GM21786 (cell line): Measurements from ENCODE around the gene SLX1A.
A peak's percentile ranks its signal among the peaks of the same experiment; 100 is the strongest.
"Not testable (repeated sequence)": the region's sequence is repeated elsewhere in the genome, so short reads cannot be mapped to it uniquely, and the experiment has no call there.

ENCODE experiments used
- ATAC-seq: cut with Tn5 transposase; IDR thresholded peaks from one replicate; pipeline ENCODE4 v1.9.1; 2021; ENCODE audit not compliant: unreplicated experiment

The SLX1A gene

GRCh38 chr16:30184096-30184890 lies 9.4 kb upstream of the SLX1A start:
- no peak for ATAC-seq

- ATAC-seq: no peak
These were observed 8.6 kb upstream of the SLX1A start for GRCh38 chr16:30184891-30185682.

- ATAC-seq: peak; percentile 41
These were observed 7.8 kb upstream of the SLX1A start for GRCh38 chr16:30185683-30186421.

- no peak for ATAC-seq
These were observed 7.3 kb upstream of the SLX1A start for GRCh38 chr16:30186444-30186781.

- ATAC-seq: no peak
These were observed 6.7 kb upstream of the SLX1A start for GRCh38 chr16:30186782-30187555.

- no peak for ATAC-seq
These were observed 6.2 kb upstream of the SLX1A start for GRCh38 chr16:30187556-30187865.

GRCh38 chr16:30187971-30188561 lies 5.6 kb upstream of the SLX1A start:
- no peak for ATAC-seq

GRCh38 chr16:30191158-30191557 lies 2.5 kb upstream of the SLX1A start:
- not testable (repeated sequence) for ATAC-seq

- peak; percentile 8 for ATAC-seq
These were observed 577 bp upstream of the SLX1A start for GRCh38 chr16:30193098-30193497.

GRCh38 chr16:30194172-30194925 lies 674 bp downstream of the SLX1A start:
- ATAC-seq: peak; percentile 42

- ATAC-seq: not testable (repeated sequence)
These were observed 3.3 kb downstream of the SLX1A start for GRCh38 chr16:30197001-30197400.

- not testable (repeated sequence) for ATAC-seq
These were observed 5.4 kb downstream of the SLX1A start, which contains the start of gene SULT1A3 for GRCh38 chr16:30199049-30199448. TSS of gene SULT1A3 (plus strand) at chr16:30199255. CDS start at chr16:30200729, 1,474 bp downstream.

GRCh38 chr16:30199608-30200343 lies 6.1 kb downstream of the SLX1A start:
- ATAC-seq: not testable (repeated sequence)

- not testable (repeated sequence) for ATAC-seq
These were observed 12.0 kb downstream of the SLX1A start for GRCh38 chr16:30205541-30206236.

GRCh38 chr16:30206252-30206651 lies 12.6 kb downstream of the SLX1A start:
- not testable (repeated sequence) for ATAC-seq

GRCh38 chr16:30207063-30207704 lies 13.5 kb downstream of the SLX1A start:
- ATAC-seq: not testable (repeated sequence)

GRCh38 chr16:30209032-30209431 lies 15.4 kb downstream of the SLX1A start:
- not testable (repeated sequence) for ATAC-seq

- ATAC-seq: not testable (repeated sequence)
These were observed 17.7 kb downstream of the SLX1A start for GRCh38 chr16:30211414-30211813.
